DOHH2 (cell line): ENCODE data around the gene F8.
"Not testable (repeated sequence)": the region's sequence is repeated elsewhere in the genome, so short reads cannot be mapped to it uniquely, and the experiment has no call there.

ENCODE experiments used
- EZH2phosphoT487 ChIP-seq: fragments of 200-600 bp; sonication (generic); IDR thresholded peaks from 2 replicates; pipeline ENCODE4 v1.6.1; 2017; ENCODE audit warnings: borderline replicate concordance, mild to moderate bottlenecking, antibody characterized with exemption, low read length, moderate library complexity, mixed read lengths
- TF ChIP-seq, protein P1 (sequence below): fragments of 200-600 bp; sonication (generic); IDR thresholded peaks from one replicate; pipeline ENCODE4 v1.5.1; 2014; ENCODE audit warnings: antibody characterized with exemption, mild to moderate bottlenecking, low read depth, low read length; ENCODE audit not compliant: poor library complexity, severe bottlenecking

- not testable (repeated sequence) for TF ChIP-seq EZH2phosphoT487
- TF ChIP-seq, protein P1, sequence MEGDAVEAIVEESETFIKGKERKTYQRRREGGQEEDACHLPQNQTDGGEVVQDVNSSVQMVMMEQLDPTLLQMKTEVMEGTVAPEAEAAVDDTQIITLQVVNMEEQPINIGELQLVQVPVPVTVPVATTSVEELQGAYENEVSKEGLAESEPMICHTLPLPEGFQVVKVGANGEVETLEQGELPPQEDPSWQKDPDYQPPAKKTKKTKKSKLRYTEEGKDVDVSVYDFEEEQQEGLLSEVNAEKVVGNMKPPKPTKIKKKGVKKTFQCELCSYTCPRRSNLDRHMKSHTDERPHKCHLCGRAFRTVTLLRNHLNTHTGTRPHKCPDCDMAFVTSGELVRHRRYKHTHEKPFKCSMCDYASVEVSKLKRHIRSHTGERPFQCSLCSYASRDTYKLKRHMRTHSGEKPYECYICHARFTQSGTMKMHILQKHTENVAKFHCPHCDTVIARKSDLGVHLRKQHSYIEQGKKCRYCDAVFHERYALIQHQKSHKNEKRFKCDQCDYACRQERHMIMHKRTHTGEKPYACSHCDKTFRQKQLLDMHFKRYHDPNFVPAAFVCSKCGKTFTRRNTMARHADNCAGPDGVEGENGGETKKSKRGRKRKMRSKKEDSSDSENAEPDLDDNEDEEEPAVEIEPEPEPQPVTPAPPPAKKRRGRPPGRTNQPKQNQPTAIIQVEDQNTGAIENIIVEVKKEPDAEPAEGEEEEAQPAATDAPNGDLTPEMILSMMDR = not testable (repeated sequence)
Measured at GRCh38 chrX:154955799-154956198, 66.7 kb downstream of the F8 start.
